ENCODE data around the gene DNAJB13.

Gene DNAJB13

GRCh38 chr11:74012074-74012809, 61.4 kb downstream of the DNAJB13 start:
- no peak for DNase-seq (ENCODE audit: low read depth in 3 of 3, low spot score in 1 of 3)

GRCh38 chr11:74013141-74013540, 62.3 kb downstream of the DNAJB13 start:
- DNase-seq (ENCODE audit: low read depth in 3 of 3, low spot score in 1 of 3), result no peak

- no peak for DNase-seq (ENCODE audit: low read depth in 3 of 3, low spot score in 1 of 3)
Observed at GRCh38 chr11:74014880-74015279, 64.1 kb downstream of the DNAJB13 start.

GRCh38 chr11:74015919-74016684, 65.3 kb downstream of the DNAJB13 start:
- DNase-seq (ENCODE audit: low read depth in 3 of 3, low spot score in 1 of 3), result no peak

- no peak for DNase-seq (ENCODE audit: low read depth in 3 of 3, low spot score in 1 of 3)
Observed at GRCh38 chr11:74017631-74018030, 66.8 kb downstream of the DNAJB13 start.

GRCh38 chr11:74018331-74019005, 67.6 kb downstream of the DNAJB13 start:
- no peak for DNase-seq (ENCODE audit: low read depth in 3 of 3, low spot score in 1 of 3)

GRCh38 chr11:74019104-74019738, 68.4 kb downstream of the DNAJB13 start:
- DNase-seq (ENCODE audit: low read depth in 3 of 3, low spot score in 1 of 3), result no peak

- no peak for DNase-seq (ENCODE audit: low read depth in 3 of 3, low spot score in 1 of 3)
Observed at GRCh38 chr11:74019860-74020259, 69.0 kb downstream of the DNAJB13 start.

All from stimulated activated CD4-positive, alpha-beta T cell treated with anti-CD3 and anti-CD28 coated beads, TNF-alpha, amount 100 ng/mL, for 1 hour (primary cell).